Rectal smooth muscle tissue (tissue), 1 donor: ENCODE results near the gene SLC35E3.
"Not testable (repeated sequence)": the region's sequence is repeated elsewhere in the genome, so short reads cannot be mapped to it uniquely, and the experiment has no call there.

Source experiments
- H3K27ac ChIP-seq: one replicate; pipeline ENCODE4 v1.7.0; 2013; ENCODE audit warnings: low read depth, low read length, inconsistent platforms
- H3K27me3 ChIP-seq: one replicate; pipeline ENCODE4 v1.7.0; 2013; ENCODE audit warnings: low read length; ENCODE audit not compliant: control insufficient read depth, insufficient read depth
- H3K36me3 ChIP-seq: one replicate; pipeline ENCODE4 v1.7.0; 2013; ENCODE audit warnings: low read length; ENCODE audit not compliant: control insufficient read depth, insufficient read depth
- H3K4me1 ChIP-seq: one replicate; pipeline ENCODE4 v1.7.0; 2013; ENCODE audit warnings: low read length; ENCODE audit not compliant: control insufficient read depth, insufficient read depth
- H3K4me3 ChIP-seq: one replicate; pipeline ENCODE4 v1.7.0; 2013; ENCODE audit warnings: low read length
- H3K9ac ChIP-seq: one replicate; pipeline ENCODE4 v1.7.0; 2013; ENCODE audit warnings: low read length

SLC35E3 gene

GRCh38 chr12:68790081-68790951, 44.3 kb downstream of the SLC35E3 start:
- Histone ChIP-seq H3K4me1 (no peaks in the 10 kb centered on the region), H3K4me3 (no peak overlapping the region), H3K9ac (no peak overlapping the region), H3K27me3 (no peaks in the 10 kb centered on the region), H3K27ac (no peak overlapping the region), H3K36me3 (no peaks in the 10 kb centered on the region)

GRCh38 chr12:68790952-68791234, 44.9 kb downstream of the SLC35E3 start:
- Histone ChIP-seq H3K9ac (no peak overlapping the region), H3K36me3 (no peaks in the 10 kb centered on the region), H3K27me3 (no peaks in the 10 kb centered on the region), H3K27ac (no peak overlapping the region), H3K4me1 (no peaks in the 10 kb centered on the region), H3K4me3 (no peak overlapping the region)

- Histone ChIP-seq H3K36me3 (no peaks in the 10 kb centered on the region), H3K27me3 (no peaks in the 10 kb centered on the region), H3K4me1 (no peaks in the 10 kb centered on the region), H3K4me3 (no peak overlapping the region), H3K27ac (no peak overlapping the region), H3K9ac (no peak overlapping the region)
These were observed 46.0 kb downstream of the SLC35E3 start for GRCh38 chr12:68791897-68792481.

GRCh38 chr12:68792952-68793351, 47.0 kb downstream of the SLC35E3 start:
- no peaks in the 10 kb centered on the region for H3K36me3 ChIP-seq
- no peaks in the 10 kb centered on the region for H3K4me1 ChIP-seq
- no peak overlapping the region for H3K4me3 ChIP-seq
- no peak overlapping the region for H3K9ac ChIP-seq
- H3K27me3 ChIP-seq = no peaks in the 10 kb centered on the region
- no peak overlapping the region for H3K27ac ChIP-seq

GRCh38 chr12:68793436-68793835, 47.5 kb downstream of the SLC35E3 start:
- no peak overlapping the region for H3K9ac ChIP-seq
- H3K27ac ChIP-seq = no peak overlapping the region
- no peaks in the 10 kb centered on the region for H3K27me3 ChIP-seq
- no peak overlapping the region for H3K4me3 ChIP-seq
- no peaks in the 10 kb centered on the region for H3K4me1 ChIP-seq
- H3K36me3 ChIP-seq = no peaks in the 10 kb centered on the region

- no peak overlapping the region for H3K27ac ChIP-seq
- H3K4me3 ChIP-seq = no peak overlapping the region
- H3K4me1 ChIP-seq = no peaks in the 10 kb centered on the region
- H3K9ac ChIP-seq = no peak overlapping the region
- H3K27me3 ChIP-seq = no peaks in the 10 kb centered on the region
- no peaks in the 10 kb centered on the region for H3K36me3 ChIP-seq
These were observed 48.1 kb downstream of the SLC35E3 start for GRCh38 chr12:68793975-68794652.

GRCh38 chr12:68794653-68795251, 48.8 kb downstream of the SLC35E3 start:
- no peaks in the 10 kb centered on the region for H3K4me1 ChIP-seq
- H3K9ac ChIP-seq = no peak overlapping the region
- no peak overlapping the region for H3K27ac ChIP-seq
- no peaks in the 10 kb centered on the region for H3K36me3 ChIP-seq
- no peaks in the 10 kb centered on the region for H3K27me3 ChIP-seq
- H3K4me3 ChIP-seq = no peak overlapping the region

GRCh38 chr12:68796399-68796798, 50.4 kb downstream of the SLC35E3 start:
- H3K4me1 ChIP-seq = no peaks in the 10 kb centered on the region
- H3K27ac ChIP-seq = no peak overlapping the region
- no peak overlapping the region for H3K9ac ChIP-seq
- no peaks in the 10 kb centered on the region for H3K27me3 ChIP-seq
- no peaks in the 10 kb centered on the region for H3K36me3 ChIP-seq
- H3K4me3 ChIP-seq = no peak overlapping the region

- no peak overlapping the region for H3K4me3 ChIP-seq
- H3K27me3 ChIP-seq = no peaks in the 10 kb centered on the region
- no peaks in the 10 kb centered on the region for H3K4me1 ChIP-seq
- no peak overlapping the region for H3K27ac ChIP-seq
- no peaks in the 10 kb centered on the region for H3K36me3 ChIP-seq
- no peak overlapping the region for H3K9ac ChIP-seq
These were observed 52.9 kb downstream of the SLC35E3 start for GRCh38 chr12:68798882-68799234.

GRCh38 chr12:68800294-68800693, 54.3 kb downstream of the SLC35E3 start:
- Histone ChIP-seq H3K27ac (no peak overlapping the region), H3K36me3 (no peaks in the 10 kb centered on the region), H3K4me3 (no peak overlapping the region), H3K27me3 (no peaks in the 10 kb centered on the region), H3K4me1 (no peaks in the 10 kb centered on the region), H3K9ac (no peak overlapping the region)

GRCh38 chr12:68801124-68801523, 55.1 kb downstream of the SLC35E3 start:
- H3K27me3 ChIP-seq, H3K27ac ChIP-seq, H3K4me3 ChIP-seq, H3K9ac ChIP-seq, H3K36me3 ChIP-seq, H3K4me1 ChIP-seq: not testable (repeated sequence)

- H3K36me3 ChIP-seq, H3K9ac ChIP-seq, H3K27me3 ChIP-seq, H3K4me3 ChIP-seq, H3K4me1 ChIP-seq, H3K27ac ChIP-seq: not testable (repeated sequence)
These were observed 56.4 kb downstream of the SLC35E3 start for GRCh38 chr12:68802372-68802745.
